ENCODE results near the gene DNER. TPM values are rescaled to one million over a fixed set of nuclear protein-coding genes. Genes with fewer than 3 reads are reported as not detected.

DNER gene
- total RNA-seq, 4 donors from 2014 or later = 0.31 to 13.3 (median 6.3) TPM

GRCh38 chr2:229492034-229492433 is 222.3 kb downstream of the DNER start:
- Histone ChIP-seq H3K4me1 (no peaks in the 10 kb centered on the region), H3K9me3 (peaks cover 0 to 19% (median 0%) of the 10 kb centered on the region in 3 donors), H3K27me3 (no peaks in the 10 kb centered on the region), H3K4me3 (no peak overlapping the region), H3K36me3 (no peaks in the 10 kb centered on the region), H3K27ac (no peak overlapping the region)
- no peak for ATAC-seq
- TF ChIP-seq EP300 (IDR thresholded peaks at IDR 0.05) (no peak), POLR2AphosphoS5 (IDR thresholded peaks at IDR 0.05) (no peak), POLR2A (IDR thresholded peaks at IDR 0.05) (no peak), CTCF (IDR thresholded peaks at IDR 0.05) (no peak)
- 76 to 79% methylated on average over 2 of the region's 2 CpGs for WGBS, 2 donors (ENCODE audit: low coverage in 1 of 2)

DNA sequence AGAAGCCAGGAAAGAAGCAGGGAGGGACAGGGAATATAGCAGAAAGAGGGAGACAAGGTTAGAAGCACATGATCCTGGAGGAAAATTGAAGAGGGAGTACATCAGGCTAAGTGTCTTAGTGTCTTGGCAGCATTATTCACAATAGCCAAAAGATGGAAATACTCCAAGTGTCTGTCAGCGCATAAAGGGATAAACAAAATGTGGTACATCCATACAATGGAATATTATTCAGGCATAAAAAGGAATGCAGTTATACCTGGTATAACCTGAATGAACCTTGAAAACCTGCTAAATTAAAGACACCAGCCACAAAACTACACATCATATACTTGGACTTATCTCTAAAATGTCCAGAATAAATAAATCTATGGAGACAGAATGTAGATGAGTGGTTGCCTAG is 224.2 kb downstream of the DNER start:
- peaks cover 0 to 19% (median 0%) of the 10 kb centered on the region in 3 donors for H3K9me3 ChIP-seq
- ATAC-seq = no peak
- H3K4me3 ChIP-seq = no peak overlapping the region
- 100% methylated on average over 1 of the region's 1 CpG for WGBS, 2 donors (ENCODE audit: low coverage in 1 of 2)
- H3K27me3 ChIP-seq = no peaks in the 10 kb centered on the region
- H3K36me3 ChIP-seq = no peaks in the 10 kb centered on the region
- TF ChIP-seq POLR2AphosphoS5 (IDR thresholded peaks at IDR 0.05) (no peak), CTCF (IDR thresholded peaks at IDR 0.05) (no peak), EP300 (IDR thresholded peaks at IDR 0.05) (no peak), POLR2A (IDR thresholded peaks at IDR 0.05) (no peak)
- no peaks in the 10 kb centered on the region for H3K4me1 ChIP-seq
- no peak overlapping the region for H3K27ac ChIP-seq

- H3K4me1 ChIP-seq = no peaks in the 10 kb centered on the region
- H3K36me3 ChIP-seq = no peaks in the 10 kb centered on the region
- whole genome bisulfite sequencing, 2 donors (ENCODE audit: low coverage in 1 of 2) = 92% methylated on average over 6 of the region's 10 CpGs; no CpG with 5 or more reads in 1 of the 2 donors
- H3K27ac ChIP-seq = no peak overlapping the region
- peaks cover 0 to 19% (median 0%) of the 10 kb centered on the region in 3 donors for H3K9me3 ChIP-seq
- H3K4me3 ChIP-seq = no peak overlapping the region
- ATAC-seq = no peak
- TF ChIP-seq POLR2AphosphoS5 (IDR thresholded peaks at IDR 0.05) (no peak), POLR2A (IDR thresholded peaks at IDR 0.05) (no peak), EP300 (IDR thresholded peaks at IDR 0.05) (no peak), CTCF (IDR thresholded peaks at IDR 0.05) (no peak)
- H3K27me3 ChIP-seq = no peaks in the 10 kb centered on the region
Measured at GRCh38 chr2:229489016-229489415, 225.3 kb downstream of the DNER start.

DNA sequence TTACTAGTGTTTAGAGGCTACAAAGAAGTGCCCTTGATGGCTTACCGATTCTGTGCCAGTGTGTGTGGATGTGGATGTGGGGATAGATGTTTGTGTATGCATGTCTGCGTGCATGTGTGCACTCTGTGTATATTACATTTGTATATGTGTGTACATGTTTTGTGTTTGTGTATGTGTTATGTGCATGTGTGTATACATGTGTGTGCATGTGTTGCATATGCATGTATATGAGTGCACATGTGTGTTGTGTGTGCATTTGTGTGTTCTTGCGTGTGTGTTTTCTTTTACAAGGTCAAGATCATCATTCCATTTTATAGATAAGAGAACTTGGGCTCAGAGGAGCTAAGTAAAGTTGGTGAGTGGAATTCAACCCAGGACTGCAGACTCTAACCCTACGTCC is 226.1 kb downstream of the DNER start:
- no peaks in the 10 kb centered on the region for H3K4me1 ChIP-seq
- TF ChIP-seq CTCF (IDR thresholded peaks at IDR 0.05) (no peak), EP300 (IDR thresholded peaks at IDR 0.05) (no peak), POLR2A (IDR thresholded peaks at IDR 0.05) (no peak)
- H3K27ac ChIP-seq = no peak overlapping the region
- H3K27me3 ChIP-seq = no peaks in the 10 kb centered on the region
- no peak for ATAC-seq
- WGBS, 2 donors (ENCODE audit: low coverage in 1 of 2) = 81 to 97% methylated on average over 2 to 3 of the region's 4 CpGs
- no peaks in the 10 kb centered on the region for H3K36me3 ChIP-seq
- no peak overlapping the region for H3K4me3 ChIP-seq
- H3K9me3 ChIP-seq = peaks cover 0 to 19% (median 0%) of the 10 kb centered on the region in 3 donors

- no peak for ATAC-seq
- no peaks in the 10 kb centered on the region for H3K36me3 ChIP-seq
- H3K27me3 ChIP-seq = no peaks in the 10 kb centered on the region
- 80 to 89% methylated on average over 3 of the region's 3 CpGs for WGBS, 2 donors (ENCODE audit: low coverage in 1 of 2)
- no peak overlapping the region for H3K4me3 ChIP-seq
- no peaks in the 10 kb centered on the region for H3K4me1 ChIP-seq
- H3K9me3 ChIP-seq = peaks cover 0 to 19% (median 0%) of the 10 kb centered on the region in 3 donors
- H3K27ac ChIP-seq = no peak overlapping the region
- TF ChIP-seq EP300 (IDR thresholded peaks at IDR 0.05) (no peak), POLR2A (IDR thresholded peaks at IDR 0.05) (no peak), POLR2AphosphoS5 (IDR thresholded peaks at IDR 0.05) (no peak), CTCF (IDR thresholded peaks at IDR 0.05) (no peak)
Measured at GRCh38 chr2:229486673-229487072, 227.7 kb downstream of the DNER start.
